Tibial artery (tissue), 4 donors: ENCODE results near the gene CARS1.
A peak's percentile ranks its signal among the peaks of the same experiment; 100 is the strongest.

Experiments used
- DNase-seq, 2 donors: peaks; one replicate each; pipeline ENCODE4 v3.0.0-alpha.2; 2019
- H3K27ac ChIP-seq, 2 donors: fragments of 200-600 bp; sonication (generic) in 1 of 2; 1 replicate in 1 of 2; 2 replicates in 1 of 2; pipeline ENCODE4 v1.5.1; 2018 to 2019; ENCODE audit warnings: mild to moderate bottlenecking in 1 of 2
- H3K27me3 ChIP-seq, 2 donors: fragments of 200-600 bp; sonication (generic) in 1 of 2; one replicate each; pipeline versions ENCODE4 v1.5.1 to v1.6.0; 2016 to 2019
- H3K36me3 ChIP-seq, 3 donors: fragments of 200-600 bp; sonication (generic) in 2 of 3; one replicate each; pipeline ENCODE4 v1.5.1; 2016 to 2019; ENCODE audit warnings: mild to moderate bottlenecking in 2 of 3
- H3K4me1 ChIP-seq, 4 donors: fragments of 200-600 bp; sonication (generic) in 2 of 4; 1 replicate in 3 of 4; 2 replicates in 1 of 4; pipeline ENCODE4 v1.5.1; 2016 to 2019
- H3K4me3 ChIP-seq, 2 donors: fragments of 200-600 bp; sonication (generic) in 1 of 2; 1 replicate in 1 of 2; 2 replicates in 1 of 2; pipeline ENCODE4 v1.5.1; 2018 to 2019; ENCODE audit warnings: mild to moderate bottlenecking in 2 of 2
- H3K9me3 ChIP-seq, 3 donors: fragments of 200-600 bp; sonication (generic) in 1 of 3; one replicate each; pipeline ENCODE4 v1.5.1; 2016 to 2019
- CTCF ChIP-seq, 2 experiments: fragments of 200-600 bp in 1 of 2; fragments of 450-650 bp in 1 of 2; IDR thresholded peaks; one replicate each; pipeline ENCODE4 v1.5.1; 2017 to 2019; ENCODE audit warnings: antibody characterized with exemption in 2 of 2, mild to moderate bottlenecking in 1 of 2, moderate library complexity in 1 of 2
- intact Hi-C: fragments of 100-400 bp; cut with DNase I; formaldehyde crosslinking; loops from one replicate; pipeline ENCODE4 v1.15.0; 2023; ENCODE audit warnings: low total_unique reads

CARS1 gene

GRCh38 chr11:3007404-3008010 is 49.7 kb downstream of the CARS1 start:
- H3K4me1 ChIP-seq, result peaks cover 0 to 3% (median 0%) of the 10 kb centered on the region in 4 donors
- peaks cover 61 to 98% (median 83%) of the 10 kb centered on the region in 3 donors for H3K36me3 ChIP-seq
- no peak overlapping the region for H3K4me3 ChIP-seq
- H3K27ac ChIP-seq, result no peak overlapping the region
- intact Hi-C loops, result no loop called here
- no peaks in the 10 kb centered on the region for H3K27me3 ChIP-seq
- peak in 1 of 2 donors; percentile 49 for DNase-seq
- H3K9me3 ChIP-seq, result no peaks in the 10 kb centered on the region
- no peak for TF ChIP-seq CTCF (IDR thresholded peaks at IDR 0.05)

- peak in 1 of 2 donors; percentile 61 for DNase-seq
- intact Hi-C loops, result no loop called here
- H3K27ac ChIP-seq, result no peak overlapping the region
These were observed 50.5 kb downstream of the CARS1 start for GRCh38 chr11:3006505-3007260.

GRCh38 chr11:3004481-3004880 is 52.7 kb downstream of the CARS1 start:
- intact Hi-C loops, result no loop called here
- no peaks in the 10 kb centered on the region for H3K27me3 ChIP-seq
- H3K27ac ChIP-seq, result no peak overlapping the region
- H3K9me3 ChIP-seq, result no peaks in the 10 kb centered on the region
- no peak overlapping the region for H3K4me3 ChIP-seq
- TF ChIP-seq CTCF (IDR thresholded peaks at IDR 0.05), result no peak
- peak in 1 of 2 donors; percentile 44 for DNase-seq
- H3K36me3 ChIP-seq, result peaks cover 48 to 82% (median 75%) of the 10 kb centered on the region in 3 donors
- peaks cover 0 to 31% (median 22%) of the 10 kb centered on the region in 4 donors for H3K4me1 ChIP-seq

More at GRCh38 chr11:3006505-3007260, 50.5 kb downstream of the CARS1 start:
- Histone ChIP-seq H3K9me3 (no peaks in the 10 kb centered on the region), H3K36me3 (peaks cover 59 to 97% (median 82%) of the 10 kb centered on the region in 3 donors), H3K4me3 (no peak overlapping the region), H3K4me1 (peaks cover 0 to 12% (median 6%) of the 10 kb centered on the region in 4 donors), H3K27me3 (no peaks in the 10 kb centered on the region)
- no peak for TF ChIP-seq CTCF (IDR thresholded peaks at IDR 0.05)

GRCh38 chr11:3003396-3004231 is 53.6 kb downstream of the CARS1 start:
- DNase-seq, result peak in 1 of 2 donors; percentile 45
- intact Hi-C loops, result no loop called here
- H3K9me3 ChIP-seq, result no peaks in the 10 kb centered on the region
- no peak overlapping the region for H3K27ac ChIP-seq
- peaks cover 0 to 33% (median 22%) of the 10 kb centered on the region in 4 donors for H3K4me1 ChIP-seq
- no peak for TF ChIP-seq CTCF (IDR thresholded peaks at IDR 0.05)
- H3K36me3 ChIP-seq, result peaks cover 40 to 73% (median 67%) of the 10 kb centered on the region in 3 donors
- no peak overlapping the region for H3K4me3 ChIP-seq
- no peaks in the 10 kb centered on the region for H3K27me3 ChIP-seq

GRCh38 chr11:3002871-3003270 is 54.4 kb downstream of the CARS1 start:
- no peaks in the 10 kb centered on the region for H3K9me3 ChIP-seq
- no peak overlapping the region for H3K4me3 ChIP-seq
- DNase-seq, result peak in 1 of 2 donors; percentile 49
- H3K36me3 ChIP-seq, result peaks cover 40 to 67% (median 66%) of the 10 kb centered on the region in 3 donors
- H3K4me1 ChIP-seq, result peaks cover 0 to 33% (median 22%) of the 10 kb centered on the region in 4 donors
- no peak for TF ChIP-seq CTCF (IDR thresholded peaks at IDR 0.05)
- no peaks in the 10 kb centered on the region for H3K27me3 ChIP-seq
- intact Hi-C loops, result no loop called here
- no peak overlapping the region for H3K27ac ChIP-seq
